GM12878 (cell line): ENCODE measurements around the gene PLEKHG4B.

Source experiments
- HDAC6 ChIP-seq: fragments of 200-600 bp; sonication (generic); IDR thresholded peaks from one replicate; pipeline ENCODE4 v1.8.0; 2017; ENCODE audit warnings: antibody characterized with exemption; ENCODE audit not compliant: unreplicated experiment
- POLR2A ChIP-seq: IDR thresholded peaks from 2 replicates; pipeline ENCODE4 v1.6.1; 2011; ENCODE audit warnings: low read depth, mild to moderate bottlenecking, low read length

- TF ChIP-seq POLR2A = no peak
- TF ChIP-seq HDAC6 = no peak
Measured at GRCh38 chr5:186091-187041, 94.4 kb downstream of the PLEKHG4B start.
